H1 (cell line): ENCODE measurements around the gene SH3RF2. TPM values are rescaled to one million over a fixed set of nuclear protein-coding genes. Genes with fewer than 3 reads are reported as not detected.

Source experiments
- PHF8 ChIP-seq: fragments of 200-600 bp; sonication (generic); conservative IDR thresholded peaks from 2 replicates; pipeline ENCODE4 v1.7.1; 2012; ENCODE audit warnings: low read depth, mild to moderate bottlenecking, inconsistent platforms, low read length, moderate library complexity
- POLR2A ChIP-seq, 2 experiments: IDR thresholded peaks; 1 replicate in 1 of 2; 2 replicates in 1 of 2; pipeline ENCODE4 v1.6.1; 2011; ENCODE audit warnings: low read depth in 2 of 2, low read length in 2 of 2, mild to moderate bottlenecking in 2 of 2; ENCODE audit errors: control extremely low read depth in 1 of 2
- POU5F1 ChIP-seq: IDR thresholded peaks from 2 replicates; pipeline ENCODE4 v1.6.1; 2011; ENCODE audit warnings: low read depth, mild to moderate bottlenecking, low read length, moderate library complexity
- RNF2 ChIP-seq: fragments of 200-900, 300-1000 bp; sonication (generic); IDR thresholded peaks from 2 replicates; pipeline ENCODE4 v1.7.1; 2016; ENCODE audit warnings: borderline replicate concordance, low read depth, mild to moderate bottlenecking, antibody characterized with exemption, low read length; ENCODE audit not compliant: poor library complexity, severe bottlenecking; ENCODE audit errors: missing control alignments
- TEAD4 ChIP-seq: IDR thresholded peaks from 2 replicates; pipeline ENCODE4 v1.6.1; 2012; ENCODE audit warnings: low read depth, low read length, inconsistent platforms, mixed read lengths
- polyA plus RNA-seq, 7 experiments: library from polyadenylated mRNA; depleted of rRNA in 3 of 7; stranded (reverse) in 5 of 7; unstranded in 2 of 7; fragments of >200 nt in 5 of 7; fragments of 200-250 nt in 2 of 7; gene quantifications; 1 replicate in 5 of 7; 2 replicates in 1 of 7; 4 replicates in 1 of 7; pipeline versions ENCODE4 v1.2.1 to v1.2.3, GENCODE V29; 2011 to 2013; ENCODE audit warnings: missing spikeins in 2 of 7, mixed read lengths in 2 of 7
- total RNA-seq: library from RNA; stranded (reverse); fragmentation: NEBNext Ultra II Directional; extraction: Animal tissue kit (Norgen Biotek cat#: 25700); gene quantifications from 2 replicates; pipeline ENCODE4 v1.2.1, GENCODE V29; 2021
- TF ChIP-seq, protein P1 (sequence below): fragments of 300-600 bp; sonication (generic); IDR thresholded peaks from 2 replicates; pipeline ENCODE4 v1.7.1; 2012; ENCODE audit warnings: low read length, moderate library complexity, mild to moderate bottlenecking, inconsistent platforms; ENCODE audit not compliant: insufficient replicate concordance
- TF ChIP-seq, protein P2 (sequence below): IDR thresholded peaks from 2 replicates; pipeline ENCODE4 v1.6.1; 2011; ENCODE audit warnings: low read depth, mild to moderate bottlenecking, low read length; ENCODE audit not compliant: insufficient read depth

Gene SH3RF2
- total and polyA plus RNA-seq, 2 of the 8 experiments (the other 6 are each of a cell fraction or from before 2014, with no cell fraction given): 0.80 to 0.95 TPM

DNA sequence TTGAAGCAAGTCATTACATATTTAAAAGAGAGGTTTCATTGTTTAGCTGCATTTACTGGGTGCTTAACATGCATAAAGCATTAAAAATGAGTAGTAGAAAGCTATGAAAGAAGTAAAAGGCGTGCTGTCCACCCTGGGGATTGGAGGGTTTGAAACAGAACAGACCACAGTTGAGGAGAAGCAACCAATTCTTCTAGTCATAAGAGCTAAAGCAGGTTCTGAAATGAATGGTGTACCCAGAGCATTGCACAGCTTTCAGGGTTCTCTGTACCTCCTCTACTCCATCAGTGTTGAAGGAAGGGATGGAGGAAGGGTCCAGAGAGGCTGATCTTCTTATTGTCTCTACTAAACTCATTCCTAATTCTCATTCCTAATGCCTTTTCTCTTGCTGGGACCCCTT lies 68.9 kb downstream of the SH3RF2 start (continued):
- TF ChIP-seq, protein P1, sequence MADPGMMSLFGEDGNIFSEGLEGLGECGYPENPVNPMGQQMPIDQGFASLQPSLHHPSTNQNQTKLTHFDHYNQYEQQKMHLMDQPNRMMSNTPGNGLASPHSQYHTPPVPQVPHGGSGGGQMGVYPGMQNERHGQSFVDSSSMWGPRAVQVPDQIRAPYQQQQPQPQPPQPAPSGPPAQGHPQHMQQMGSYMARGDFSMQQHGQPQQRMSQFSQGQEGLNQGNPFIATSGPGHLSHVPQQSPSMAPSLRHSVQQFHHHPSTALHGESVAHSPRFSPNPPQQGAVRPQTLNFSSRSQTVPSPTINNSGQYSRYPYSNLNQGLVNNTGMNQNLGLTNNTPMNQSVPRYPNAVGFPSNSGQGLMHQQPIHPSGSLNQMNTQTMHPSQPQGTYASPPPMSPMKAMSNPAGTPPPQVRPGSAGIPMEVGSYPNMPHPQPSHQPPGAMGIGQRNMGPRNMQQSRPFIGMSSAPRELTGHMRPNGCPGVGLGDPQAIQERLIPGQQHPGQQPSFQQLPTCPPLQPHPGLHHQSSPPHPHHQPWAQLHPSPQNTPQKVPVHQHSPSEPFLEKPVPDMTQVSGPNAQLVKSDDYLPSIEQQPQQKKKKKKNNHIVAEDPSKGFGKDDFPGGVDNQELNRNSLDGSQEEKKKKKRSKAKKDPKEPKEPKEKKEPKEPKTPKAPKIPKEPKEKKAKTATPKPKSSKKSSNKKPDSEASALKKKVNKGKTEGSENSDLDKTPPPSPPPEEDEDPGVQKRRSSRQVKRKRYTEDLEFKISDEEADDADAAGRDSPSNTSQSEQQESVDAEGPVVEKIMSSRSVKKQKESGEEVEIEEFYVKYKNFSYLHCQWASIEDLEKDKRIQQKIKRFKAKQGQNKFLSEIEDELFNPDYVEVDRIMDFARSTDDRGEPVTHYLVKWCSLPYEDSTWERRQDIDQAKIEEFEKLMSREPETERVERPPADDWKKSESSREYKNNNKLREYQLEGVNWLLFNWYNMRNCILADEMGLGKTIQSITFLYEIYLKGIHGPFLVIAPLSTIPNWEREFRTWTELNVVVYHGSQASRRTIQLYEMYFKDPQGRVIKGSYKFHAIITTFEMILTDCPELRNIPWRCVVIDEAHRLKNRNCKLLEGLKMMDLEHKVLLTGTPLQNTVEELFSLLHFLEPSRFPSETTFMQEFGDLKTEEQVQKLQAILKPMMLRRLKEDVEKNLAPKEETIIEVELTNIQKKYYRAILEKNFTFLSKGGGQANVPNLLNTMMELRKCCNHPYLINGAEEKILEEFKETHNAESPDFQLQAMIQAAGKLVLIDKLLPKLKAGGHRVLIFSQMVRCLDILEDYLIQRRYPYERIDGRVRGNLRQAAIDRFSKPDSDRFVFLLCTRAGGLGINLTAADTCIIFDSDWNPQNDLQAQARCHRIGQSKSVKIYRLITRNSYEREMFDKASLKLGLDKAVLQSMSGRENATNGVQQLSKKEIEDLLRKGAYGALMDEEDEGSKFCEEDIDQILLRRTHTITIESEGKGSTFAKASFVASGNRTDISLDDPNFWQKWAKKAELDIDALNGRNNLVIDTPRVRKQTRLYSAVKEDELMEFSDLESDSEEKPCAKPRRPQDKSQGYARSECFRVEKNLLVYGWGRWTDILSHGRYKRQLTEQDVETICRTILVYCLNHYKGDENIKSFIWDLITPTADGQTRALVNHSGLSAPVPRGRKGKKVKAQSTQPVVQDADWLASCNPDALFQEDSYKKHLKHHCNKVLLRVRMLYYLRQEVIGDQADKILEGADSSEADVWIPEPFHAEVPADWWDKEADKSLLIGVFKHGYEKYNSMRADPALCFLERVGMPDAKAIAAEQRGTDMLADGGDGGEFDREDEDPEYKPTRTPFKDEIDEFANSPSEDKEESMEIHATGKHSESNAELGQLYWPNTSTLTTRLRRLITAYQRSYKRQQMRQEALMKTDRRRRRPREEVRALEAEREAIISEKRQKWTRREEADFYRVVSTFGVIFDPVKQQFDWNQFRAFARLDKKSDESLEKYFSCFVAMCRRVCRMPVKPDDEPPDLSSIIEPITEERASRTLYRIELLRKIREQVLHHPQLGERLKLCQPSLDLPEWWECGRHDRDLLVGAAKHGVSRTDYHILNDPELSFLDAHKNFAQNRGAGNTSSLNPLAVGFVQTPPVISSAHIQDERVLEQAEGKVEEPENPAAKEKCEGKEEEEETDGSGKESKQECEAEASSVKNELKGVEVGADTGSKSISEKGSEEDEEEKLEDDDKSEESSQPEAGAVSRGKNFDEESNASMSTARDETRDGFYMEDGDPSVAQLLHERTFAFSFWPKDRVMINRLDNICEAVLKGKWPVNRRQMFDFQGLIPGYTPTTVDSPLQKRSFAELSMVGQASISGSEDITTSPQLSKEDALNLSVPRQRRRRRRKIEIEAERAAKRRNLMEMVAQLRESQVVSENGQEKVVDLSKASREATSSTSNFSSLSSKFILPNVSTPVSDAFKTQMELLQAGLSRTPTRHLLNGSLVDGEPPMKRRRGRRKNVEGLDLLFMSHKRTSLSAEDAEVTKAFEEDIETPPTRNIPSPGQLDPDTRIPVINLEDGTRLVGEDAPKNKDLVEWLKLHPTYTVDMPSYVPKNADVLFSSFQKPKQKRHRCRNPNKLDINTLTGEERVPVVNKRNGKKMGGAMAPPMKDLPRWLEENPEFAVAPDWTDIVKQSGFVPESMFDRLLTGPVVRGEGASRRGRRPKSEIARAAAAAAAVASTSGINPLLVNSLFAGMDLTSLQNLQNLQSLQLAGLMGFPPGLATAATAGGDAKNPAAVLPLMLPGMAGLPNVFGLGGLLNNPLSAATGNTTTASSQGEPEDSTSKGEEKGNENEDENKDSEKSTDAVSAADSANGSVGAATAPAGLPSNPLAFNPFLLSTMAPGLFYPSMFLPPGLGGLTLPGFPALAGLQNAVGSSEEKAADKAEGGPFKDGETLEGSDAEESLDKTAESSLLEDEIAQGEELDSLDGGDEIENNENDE: no peak
- TF ChIP-seq RNF2 (no peak), POLR2A (IDR thresholded peaks at IDR 0.05; ENCODE audit: control extremely low read depth in 1 of 2, low read depth in 2 of 2, low read length in 2 of 2) (no peak), POU5F1 (no peak), TEAD4 (no peak), PHF8 (no peak)
- TF ChIP-seq, protein P2, sequence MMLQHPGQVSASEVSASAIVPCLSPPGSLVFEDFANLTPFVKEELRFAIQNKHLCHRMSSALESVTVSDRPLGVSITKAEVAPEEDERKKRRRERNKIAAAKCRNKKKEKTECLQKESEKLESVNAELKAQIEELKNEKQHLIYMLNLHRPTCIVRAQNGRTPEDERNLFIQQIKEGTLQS: no peak
- TF ChIP-seq, all 59 proteins: peak for 0
